Activated CD8-positive, alpha-beta memory T cell treated with anti-CD3 and anti-CD28 coated beads, Interleukin-2, amount 50 U/mL, for 24 hours (primary cell): ENCODE data around the gene MYH6.
"Not testable (repeated sequence)": the region's sequence is repeated elsewhere in the genome, so short reads cannot be mapped to it uniquely, and the experiment has no call there.

Source experiments
- DNase-seq: peaks from one replicate; pipeline ENCODE4 v3.0.0-alpha.2; 2020; ENCODE audit errors: extremely low read depth

Gene MYH6

DNA sequence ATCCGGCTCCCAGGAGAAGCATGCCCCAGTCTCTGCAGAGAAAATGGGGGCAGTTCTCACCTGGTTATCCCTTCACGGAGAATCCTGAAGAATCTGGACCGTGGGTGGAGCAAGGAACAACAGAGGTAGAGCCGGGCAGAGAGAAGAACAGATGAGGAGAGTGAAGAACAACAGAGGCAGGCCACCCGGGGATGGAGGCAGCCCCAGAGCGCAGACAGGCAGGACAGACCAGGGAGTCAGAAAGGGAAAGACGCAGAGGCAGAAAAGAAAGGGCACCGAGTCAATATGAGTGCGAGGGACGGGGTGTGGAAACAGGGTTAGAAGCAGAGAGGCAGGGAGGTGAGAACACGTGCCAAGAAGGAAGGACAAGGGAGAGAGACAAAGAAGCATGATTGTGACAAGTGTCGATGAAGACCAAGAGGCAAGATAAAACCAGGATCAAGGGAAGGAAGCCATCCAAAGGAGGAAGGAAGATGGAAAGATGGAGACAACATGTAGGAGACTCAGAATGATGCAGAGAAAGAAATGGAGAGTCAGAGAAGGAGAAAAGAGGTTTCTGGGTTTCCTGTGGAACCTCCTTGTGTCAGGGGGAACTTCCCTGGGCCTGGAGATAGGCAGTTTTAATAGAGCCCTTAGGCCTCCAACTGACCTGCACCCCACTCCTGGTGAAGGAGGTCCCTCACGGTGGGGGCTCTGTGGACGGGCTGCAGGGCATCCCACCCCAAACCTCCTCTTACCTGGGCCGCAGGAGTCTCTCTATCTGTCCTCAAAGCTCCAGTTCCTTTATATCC lies at the start of gene MYH6:
Gene MYH6, minus strand, starts transcription at position 758 of the 791 bp plus-strand sequence. CDS start 1,050 bp downstream, outside the sequence.
- no peak for DNase-seq

DNA sequence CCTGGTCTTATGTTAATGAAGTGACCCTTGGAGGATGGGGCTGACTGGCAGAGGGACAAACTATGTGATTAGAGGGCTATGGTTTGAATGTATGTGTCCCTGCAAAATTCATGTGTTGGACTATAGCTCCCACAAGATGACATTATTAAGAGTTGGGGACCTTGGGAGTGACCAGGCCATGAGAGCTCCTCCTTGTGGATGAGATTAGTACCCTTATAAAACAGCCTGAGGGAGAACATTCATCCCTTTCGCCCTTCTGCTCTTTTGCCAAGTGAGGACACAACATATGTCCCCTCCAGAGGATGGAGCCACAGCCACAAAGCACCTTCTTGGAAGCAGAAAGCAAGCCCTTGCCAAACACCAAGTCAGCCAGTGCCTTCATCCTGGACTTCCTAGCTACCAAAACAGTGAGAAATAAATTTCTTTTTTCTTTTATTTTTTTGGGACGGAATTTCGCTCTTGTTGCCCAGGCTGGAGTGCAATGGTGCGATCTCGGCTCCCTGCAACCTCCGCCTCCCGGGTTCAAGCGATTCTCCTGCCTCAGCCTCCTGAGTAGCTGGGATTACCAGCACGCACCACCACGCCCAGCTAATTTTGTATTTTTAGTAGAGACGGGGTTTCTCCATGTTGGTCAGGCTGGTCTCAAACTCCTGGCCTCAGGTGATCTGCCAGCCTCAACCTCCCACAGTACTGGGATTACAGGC lies 49.0 kb upstream of the MYH6 start:
- not testable (repeated sequence) for DNase-seq

DNA sequence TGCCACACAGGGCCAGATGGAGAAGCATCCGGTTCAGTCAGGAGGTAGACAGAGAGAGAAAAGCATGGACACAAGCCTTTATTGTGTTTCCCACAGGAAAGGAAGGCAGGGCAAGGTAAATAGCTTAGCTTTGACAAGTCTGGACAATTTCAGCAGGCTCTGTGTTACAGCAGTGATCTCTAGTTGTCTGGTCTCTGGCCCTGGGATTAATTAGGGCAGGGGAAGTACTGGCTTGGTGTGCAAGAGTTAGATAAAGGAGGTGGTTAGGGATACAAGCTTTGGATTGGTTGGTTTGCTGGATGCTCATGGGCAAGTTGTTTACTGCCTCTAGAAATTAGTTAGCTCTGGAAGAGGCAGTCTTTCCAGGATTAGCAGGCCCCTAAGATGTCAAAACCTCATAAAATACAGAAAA lies 46.4 kb upstream of the MYH6 start:
- no peak for DNase-seq

DNA sequence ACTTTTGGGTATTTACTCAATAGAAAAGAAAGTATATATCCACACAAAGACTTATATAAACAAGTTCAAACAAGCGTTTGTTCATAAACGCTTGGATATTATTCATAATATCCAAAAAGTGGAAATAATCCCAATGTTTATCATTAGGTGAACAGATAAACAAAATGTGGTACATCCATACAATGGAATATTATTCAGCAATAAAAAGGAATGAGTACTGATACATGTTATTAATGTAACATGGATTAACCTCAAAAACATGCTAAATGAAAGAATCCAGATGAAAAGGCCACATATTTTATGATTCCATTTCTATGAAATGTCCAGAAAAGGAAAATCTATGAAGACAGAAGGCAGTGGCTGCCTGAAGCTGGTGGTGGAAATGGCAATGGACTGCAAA lies 44.2 kb upstream of the MYH6 start:
- no peak for DNase-seq

DNA sequence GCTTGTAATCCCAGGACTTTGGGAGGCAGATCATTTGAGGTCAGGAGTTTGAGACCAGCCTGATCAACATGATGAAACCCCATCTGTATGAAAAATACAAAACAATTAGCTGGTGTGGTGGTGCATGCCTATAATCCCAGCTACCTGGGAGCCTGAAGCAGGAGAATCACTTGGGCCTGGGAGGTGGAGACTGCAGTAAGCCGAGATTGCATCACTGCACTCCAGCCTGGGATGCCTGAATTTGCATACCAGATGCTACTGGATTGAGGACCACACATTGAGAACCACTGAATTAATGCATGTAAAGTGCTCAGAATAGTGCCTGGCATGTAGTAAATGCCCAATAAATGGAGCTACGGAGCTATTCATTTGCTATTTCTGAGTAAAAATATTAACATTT lies 42.3 kb upstream of the MYH6 start:
- DNase-seq: no peak

DNA sequence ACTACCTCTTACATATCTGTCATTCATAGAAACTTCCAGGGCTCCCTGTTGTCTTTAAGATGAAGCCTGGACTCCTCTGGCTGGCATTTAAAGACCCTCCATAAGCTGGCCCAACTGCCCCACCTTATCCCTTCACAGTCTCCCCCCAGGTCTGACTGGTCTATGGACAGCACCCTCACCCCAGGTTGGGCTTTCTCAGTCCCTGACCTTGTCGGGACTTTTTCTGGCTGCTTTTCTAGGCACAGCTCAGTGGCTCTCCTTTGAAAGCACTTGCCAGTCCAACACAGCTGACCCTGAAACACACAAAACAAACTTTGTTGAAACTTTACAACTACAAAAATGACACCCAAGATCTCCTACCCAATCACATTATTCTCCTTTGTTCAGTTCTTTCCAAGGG lies 41.2 kb upstream of the MYH6 start:
- no peak for DNase-seq

DNA sequence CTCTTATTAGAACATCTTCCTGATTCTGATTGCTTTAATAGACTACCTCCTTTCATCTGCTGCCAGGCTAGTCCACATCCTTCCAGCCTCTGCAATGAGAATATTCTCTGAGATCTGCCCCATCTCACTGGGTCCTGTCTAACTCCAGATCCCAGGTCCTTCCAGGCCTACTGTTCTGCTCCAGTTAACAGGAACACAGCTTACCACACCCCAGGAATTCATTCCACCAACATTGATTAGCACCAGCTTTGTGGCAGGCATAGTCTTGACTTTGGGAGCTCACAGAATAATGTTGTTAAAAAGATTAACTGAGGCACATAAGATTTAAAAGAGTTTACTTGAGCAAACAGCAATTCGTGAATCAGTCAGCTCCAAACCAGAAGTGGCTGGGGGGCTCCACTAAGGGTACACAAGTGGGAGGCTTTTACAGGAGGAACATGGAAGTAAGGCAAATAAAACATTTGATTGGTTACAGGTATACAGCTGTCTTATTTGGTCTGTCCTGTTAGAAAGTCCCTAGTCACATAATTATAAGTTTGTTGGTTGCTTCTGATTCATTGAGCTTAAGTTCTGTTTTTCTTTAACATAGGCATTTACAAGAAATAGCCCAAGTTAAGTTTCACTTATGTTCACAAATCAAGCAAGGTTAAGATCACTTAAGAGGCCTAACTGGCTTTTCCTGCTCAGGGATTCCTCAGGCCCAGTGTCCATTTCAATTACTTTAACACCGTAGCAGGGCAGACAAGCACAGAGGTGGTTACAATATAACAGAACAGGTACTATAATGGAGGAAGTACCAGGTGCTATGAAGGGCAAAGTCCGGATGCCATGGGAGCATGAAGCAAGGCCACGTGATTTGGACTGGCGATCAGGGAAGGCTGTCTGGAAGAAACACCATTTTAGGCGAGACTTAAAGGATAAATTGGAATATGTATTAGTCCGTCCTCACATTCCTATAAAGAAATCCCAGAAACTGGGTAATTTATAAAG lies 39.6 kb upstream of the MYH6 start:
- DNase-seq: no peak

DNA sequence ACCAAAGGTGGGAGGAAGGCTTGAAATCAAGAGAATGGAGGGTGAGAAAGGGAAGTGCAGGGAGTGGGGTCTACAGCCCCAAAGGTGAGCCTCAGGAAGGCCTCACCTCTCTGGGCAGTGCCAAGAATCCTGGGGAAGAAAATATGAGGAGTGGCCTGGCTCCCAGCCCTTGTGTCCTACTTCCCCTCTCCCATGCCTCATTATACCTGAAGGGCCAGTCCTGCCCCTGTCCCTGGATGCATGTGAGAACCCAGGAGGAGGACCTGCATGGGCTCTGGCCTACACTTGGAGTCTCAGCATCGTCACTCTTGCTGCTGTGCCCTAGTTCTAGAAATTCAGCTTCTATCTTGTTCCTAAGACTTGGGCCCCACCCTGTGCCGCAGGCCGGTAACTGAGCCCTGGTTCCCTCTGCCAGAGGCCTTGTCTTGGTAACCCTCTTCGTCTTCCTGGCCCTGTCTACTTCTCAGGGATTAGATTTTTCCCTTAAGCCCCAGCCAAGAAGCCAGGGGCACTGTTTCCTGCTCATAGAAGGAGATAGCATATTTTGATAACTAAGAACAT lies 38.3 kb upstream of the MYH6 start:
- no peak for DNase-seq

DNA sequence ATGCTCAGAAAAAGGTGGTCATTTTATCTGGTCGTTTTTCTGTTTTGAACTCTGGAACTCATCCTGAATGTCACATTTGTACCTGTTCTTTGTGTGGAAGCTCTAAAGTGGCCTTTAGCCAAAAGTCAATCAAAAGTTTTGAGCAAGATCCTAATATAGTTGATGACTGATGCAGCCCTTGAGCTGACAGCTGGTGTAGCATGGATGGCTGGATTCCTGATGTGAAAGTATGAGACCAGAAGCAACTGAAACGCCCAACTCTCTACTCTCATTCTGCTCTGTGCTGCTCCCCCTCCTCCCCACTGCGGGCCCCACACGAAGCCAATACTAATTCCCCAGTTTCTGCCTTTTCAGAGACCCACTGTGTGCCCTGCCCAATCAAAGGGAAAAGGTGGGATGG lies 37.7 kb upstream of the MYH6 start:
- no peak for DNase-seq

DNA sequence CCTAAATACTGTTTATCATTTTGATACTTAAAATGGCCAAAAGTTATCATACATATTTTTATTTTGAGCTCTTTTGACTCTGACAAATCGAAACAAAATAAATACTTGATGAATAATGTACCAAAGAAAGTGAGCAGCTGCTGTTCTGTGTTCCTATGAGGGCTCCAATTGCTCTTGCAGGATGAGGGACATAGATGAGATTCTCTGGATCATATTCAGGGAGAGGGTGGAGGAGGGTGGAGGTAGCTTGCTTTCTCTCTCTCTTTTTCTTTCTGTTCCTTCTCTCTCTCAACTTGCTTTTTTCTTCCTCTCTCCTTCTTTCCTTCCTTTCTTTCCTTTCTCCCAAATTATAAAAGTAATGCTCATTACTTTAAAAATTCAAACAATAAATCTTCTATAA lies 36.2 kb upstream of the MYH6 start:
- no peak for DNase-seq

DNA sequence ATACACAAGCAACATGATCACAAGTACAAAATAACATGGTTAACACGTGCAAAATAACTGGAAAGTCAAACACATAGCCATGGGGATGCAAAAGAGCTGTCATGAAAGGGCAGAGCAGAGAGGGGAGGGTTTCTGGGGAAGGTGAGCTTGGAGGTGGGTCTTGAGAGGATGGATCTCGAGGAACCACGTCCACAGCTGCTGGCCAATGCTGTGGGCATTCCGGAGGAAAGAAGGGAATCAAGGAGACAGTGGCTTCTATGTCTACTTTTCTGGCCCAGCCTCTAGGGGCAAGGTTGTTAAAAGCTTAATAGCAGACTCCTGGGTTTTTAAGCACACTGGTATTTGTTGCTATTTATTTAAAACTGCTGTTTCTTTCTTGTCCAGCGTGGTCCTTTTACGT lies 35.8 kb upstream of the MYH6 start:
- no peak for DNase-seq

DNA sequence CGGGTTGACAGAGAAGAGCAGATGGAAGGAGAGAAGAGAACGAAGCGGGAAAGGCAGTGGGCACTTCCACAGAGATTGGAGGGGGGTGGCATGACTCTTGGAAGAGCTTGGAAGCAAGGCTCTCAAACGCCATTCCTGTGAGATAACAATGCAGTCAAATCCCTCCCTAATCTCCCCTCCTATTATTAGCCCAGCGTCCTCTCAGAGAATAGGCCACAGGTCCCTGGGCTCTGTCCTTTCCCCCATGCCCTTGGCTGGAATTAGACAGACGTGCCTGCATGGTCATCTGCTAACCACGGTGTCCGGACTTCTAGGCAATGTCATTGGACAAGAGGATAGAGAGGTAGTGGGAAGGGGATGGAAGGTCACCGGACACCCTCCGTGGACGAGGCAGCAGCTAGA lies 35.3 kb upstream of the MYH6 start:
- no peak for DNase-seq

DNA sequence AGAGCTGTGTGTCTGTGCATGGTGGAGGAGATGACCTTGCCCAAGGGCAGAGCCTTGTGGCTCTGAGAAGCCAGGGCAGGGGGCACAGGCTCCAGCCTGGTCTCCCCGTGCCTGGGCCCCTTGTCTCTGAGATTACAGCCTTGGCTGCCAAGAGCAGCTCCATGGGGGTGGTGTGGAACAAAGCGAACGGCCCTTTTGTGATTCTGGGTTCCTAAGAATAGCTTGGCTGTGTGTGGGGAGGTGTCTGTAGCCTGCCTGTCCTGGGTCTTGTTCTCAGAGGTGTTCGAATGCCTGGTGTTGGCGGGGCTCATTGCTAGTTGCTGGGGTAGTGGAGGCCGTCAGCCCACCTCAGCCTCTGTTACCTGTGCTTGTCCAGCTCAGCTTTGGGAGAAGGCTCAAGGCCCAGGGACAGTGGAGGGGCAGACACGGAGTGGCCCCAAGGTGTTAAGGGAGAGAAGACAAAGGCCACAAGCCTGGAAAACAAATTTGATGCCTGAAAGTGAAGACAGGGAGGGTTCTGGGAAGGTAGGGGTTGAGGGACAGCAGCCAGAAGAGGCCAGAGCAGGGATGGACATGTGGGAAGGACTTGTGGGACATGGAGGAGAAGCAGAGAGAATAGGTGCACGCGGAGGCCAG lies 34.8 kb upstream of the MYH6 start:
- no peak for DNase-seq

DNA sequence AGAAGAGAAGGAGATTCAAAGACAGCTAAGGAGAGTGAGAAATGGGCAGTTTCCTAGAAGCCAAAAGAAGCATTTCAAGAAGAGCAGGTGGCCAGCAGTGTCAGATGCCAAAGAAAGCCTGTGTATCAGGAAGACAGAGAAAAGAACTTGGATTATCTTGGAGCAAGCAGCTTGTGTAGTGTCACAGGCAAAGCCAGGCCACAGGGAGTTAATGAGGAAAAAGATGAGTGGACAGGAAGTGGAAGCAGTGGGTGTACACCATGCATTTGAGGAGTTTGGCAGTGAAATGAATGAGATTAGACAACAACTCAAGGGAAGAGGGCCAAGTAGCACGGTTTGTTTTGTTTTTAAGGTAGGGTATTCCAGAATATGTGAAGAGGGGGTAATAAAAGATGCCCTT lies 33.0 kb upstream of the MYH6 start:
- no peak for DNase-seq

DNA sequence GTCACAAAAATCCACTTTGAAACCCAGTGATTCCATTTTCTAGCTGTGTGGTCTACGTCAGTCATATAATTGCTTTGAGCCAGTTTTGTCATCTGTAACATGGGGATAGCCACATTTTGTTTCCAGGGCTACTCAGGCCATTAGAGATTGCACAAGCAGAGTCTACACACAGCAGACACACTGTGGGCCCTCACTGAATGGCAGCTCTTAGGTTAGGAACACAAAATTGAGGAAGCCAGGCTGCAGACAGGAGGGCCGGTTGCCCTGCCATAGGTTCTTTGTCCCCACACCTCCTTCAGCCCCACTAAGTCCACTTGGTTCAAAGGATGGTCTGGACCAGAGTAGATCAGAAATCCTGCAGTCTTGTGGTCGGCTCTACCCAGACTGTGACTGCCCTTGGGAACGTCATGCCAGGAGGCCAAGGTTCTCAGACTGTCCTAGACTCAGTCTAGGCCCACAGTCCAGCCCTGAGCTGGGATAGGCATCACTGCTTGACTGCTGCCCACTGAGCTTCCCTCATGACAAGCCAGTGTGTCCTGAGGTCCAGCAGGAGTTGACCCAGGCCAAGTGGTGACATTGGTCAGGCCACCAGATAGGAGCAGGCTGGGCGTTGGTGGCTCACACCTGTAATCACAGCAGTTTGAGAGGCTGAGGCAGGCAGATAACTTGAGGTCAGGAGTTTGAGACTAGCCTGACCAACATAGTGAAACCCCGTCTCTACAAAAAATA lies 31.2 kb upstream of the MYH6 start:
- no peak for DNase-seq

DNA sequence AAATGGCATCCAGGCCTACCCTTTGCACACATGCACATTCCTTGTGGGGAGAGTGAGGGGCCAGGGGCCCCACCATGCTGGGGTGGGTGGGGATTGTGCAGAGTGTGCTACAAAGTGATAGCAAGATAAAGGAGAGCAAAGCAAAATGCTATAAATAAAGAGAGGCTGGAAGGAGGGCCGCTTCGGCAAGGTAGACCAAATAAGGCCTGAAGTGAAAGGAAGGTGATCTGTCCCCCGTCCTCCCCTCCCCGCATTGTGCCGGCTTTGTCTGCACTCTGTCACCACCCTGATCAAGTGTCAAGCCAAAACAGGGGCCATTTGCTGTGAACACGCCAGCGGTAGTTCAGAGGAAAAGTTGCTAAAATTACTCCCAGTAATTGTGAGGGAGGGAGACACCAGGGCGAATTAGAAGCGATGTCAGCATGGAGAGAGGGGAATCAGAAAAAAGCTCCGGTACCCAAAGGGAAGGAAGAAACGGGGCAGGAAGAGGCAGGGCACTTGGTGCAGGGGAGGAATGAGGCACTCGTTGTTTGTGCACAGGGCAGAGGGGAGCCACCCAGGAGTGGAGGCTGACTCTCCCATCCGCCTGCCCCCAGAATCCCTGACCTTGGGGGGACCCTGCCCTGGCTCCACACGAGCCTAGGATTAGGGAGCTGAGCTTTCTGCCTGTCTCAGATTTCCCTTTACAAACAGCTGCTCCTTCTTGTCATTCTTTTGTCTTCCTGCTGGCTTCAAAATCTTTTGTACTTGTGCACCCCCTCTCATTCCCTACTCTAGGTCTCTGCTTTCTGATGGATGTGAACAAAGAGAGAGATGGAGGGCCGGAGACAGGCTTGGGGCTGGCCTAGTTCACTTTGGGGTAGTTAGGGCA lies 30.3 kb upstream of the MYH6 start:
- DNase-seq: no peak

DNA sequence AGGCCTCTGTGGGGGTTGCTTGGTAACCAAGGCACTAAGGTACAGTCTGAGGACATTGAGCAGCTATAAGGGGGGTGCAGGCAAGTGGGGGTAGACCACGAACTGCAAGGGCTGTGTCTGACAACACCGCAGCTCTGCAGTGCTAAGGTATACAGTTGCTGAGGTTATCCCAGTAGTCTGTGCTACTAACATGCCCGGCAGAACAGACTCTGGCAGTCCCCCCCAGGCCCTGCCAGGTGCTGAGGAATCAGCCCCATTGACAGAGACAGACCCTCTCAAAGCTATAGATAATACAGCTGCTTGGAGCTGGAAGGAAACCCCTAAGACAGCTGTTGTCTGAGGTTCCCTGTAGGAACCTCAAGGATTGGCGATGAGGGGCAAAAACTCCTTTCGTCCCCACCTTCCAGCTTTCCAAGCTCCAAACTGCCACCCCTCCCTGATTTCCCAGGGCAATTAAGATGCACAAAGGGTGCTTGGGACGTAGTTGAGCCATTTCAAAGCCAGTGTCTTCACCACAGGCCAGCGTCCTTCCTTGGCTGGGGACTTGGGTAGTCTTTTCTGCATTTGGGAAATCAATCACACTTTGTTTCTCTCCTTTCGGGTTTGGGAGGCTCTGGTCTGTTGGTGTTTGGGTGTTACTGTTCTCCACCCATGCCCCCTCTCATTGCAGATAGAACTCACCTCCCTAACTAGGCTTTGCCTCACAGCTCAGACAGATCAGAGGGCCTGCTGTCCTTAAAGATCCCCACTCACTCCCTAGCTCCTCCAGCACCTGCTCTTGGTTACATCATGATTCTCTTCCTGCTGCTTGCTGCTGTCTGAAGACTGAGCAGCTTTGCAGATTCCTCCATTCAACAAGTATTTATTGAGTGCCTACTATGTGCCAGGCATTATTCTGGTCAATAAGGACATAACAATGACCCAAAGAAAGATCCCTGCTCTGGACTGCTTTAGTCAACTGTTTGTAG lies 29.3 kb upstream of the MYH6 start:
- no peak for DNase-seq

DNA sequence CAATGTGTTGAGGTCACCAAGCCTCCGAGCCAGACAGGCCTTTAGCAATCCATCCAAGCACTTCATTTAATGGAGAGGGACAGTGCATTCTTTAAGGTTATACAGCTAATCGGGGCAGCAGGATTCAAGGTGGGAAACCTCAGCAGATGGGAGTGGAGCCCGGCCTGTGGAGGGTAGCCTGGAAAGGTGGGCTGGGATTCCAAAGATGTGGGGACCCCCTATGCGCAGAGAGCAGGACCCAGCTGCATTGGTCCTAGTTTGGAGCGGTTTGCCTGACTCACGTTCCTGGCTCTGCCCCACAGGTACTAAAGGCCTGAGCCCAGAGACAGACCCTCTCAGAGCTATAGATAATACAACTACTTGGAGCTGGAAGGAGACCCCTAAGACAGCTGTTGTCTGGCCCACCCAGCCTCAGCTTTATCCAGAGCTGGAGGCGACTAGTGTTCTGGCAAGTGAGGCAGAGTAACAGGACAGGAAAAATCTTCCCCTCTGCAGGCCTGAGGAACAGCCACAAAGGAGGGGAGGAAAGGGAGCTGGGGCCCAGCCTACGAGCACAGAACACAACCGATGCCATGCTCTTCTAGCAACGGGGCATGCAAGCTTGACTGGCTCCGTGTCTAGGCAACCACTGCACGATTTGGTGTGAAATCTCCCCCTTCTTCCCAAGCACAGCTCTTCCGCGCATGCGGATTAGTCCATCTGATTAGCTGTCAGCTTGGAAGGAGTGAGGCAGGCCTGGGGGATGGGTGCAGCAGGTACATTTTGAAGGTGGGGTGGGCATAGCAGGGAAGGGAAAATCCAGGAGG lies 28.5 kb upstream of the MYH6 start:
- no peak for DNase-seq
